HT1080 (cell line): Measurements from ENCODE around the gene OPA3. TPM values are rescaled to one million over a fixed set of nuclear protein-coding genes. Genes with fewer than 3 reads are reported as not detected.
"Not testable (repeated sequence)": the region's sequence is repeated elsewhere in the genome, so short reads cannot be mapped to it uniquely, and the experiment has no call there.

Experiments used
- DNase-seq: peaks from one replicate; pipeline ENCODE4 v3.0.0-alpha.2; 2015; ENCODE audit warnings: low read depth
- polyA plus RNA-seq, 2 experiments: library from polyadenylated mRNA; depleted of rRNA; stranded (reverse); fragments of >200 nt; gene quantifications; 2 replicates each; pipeline ENCODE4 v1.2.3, GENCODE V29; 2015
- total RNA-seq: library from RNA; depleted of rRNA; stranded (reverse); fragments of >200 nt; shearing (Covaris generic); gene quantifications from 2 replicates; pipeline ENCODE4 v1.2.3, GENCODE V29; 2014; rRNA removed

OPA3 gene
- total RNA-seq, result 12.4 and 14.3 TPM in 2 replicates
- 10.7 and 14.2 TPM in 2 replicates for polyA plus RNA-seq (2015; cell fraction: cytosol; rRNA removed)
- polyA plus RNA-seq (2015; cell fraction: nucleus; rRNA removed), result 8.8 and 10.3 TPM in 2 replicates

GRCh38 chr19:45584332-45585157 lies at the start of gene OPA3:
TSS of gene OPA3 (minus strand) at chr19:45584802. CDS start at chr19:45584764, 38 bp downstream.
- peak; percentile 99 for DNase-seq

GRCh38 chr19:45632468-45633196 lies 48.0 kb upstream of the OPA3 start:
- DNase-seq, result peak; percentile 74

- DNase-seq, result peak; percentile 96
Measured at GRCh38 chr19:45630463-45630862, 45.9 kb upstream of the OPA3 start.

- no peak for DNase-seq
Measured at GRCh38 chr19:45629704-45630103, 45.1 kb upstream of the OPA3 start.

- DNase-seq, result not testable (repeated sequence)
Measured at GRCh38 chr19:45628219-45628618, 43.6 kb upstream of the OPA3 start.

GRCh38 chr19:45623984-45624383 lies 39.4 kb upstream of the OPA3 start:
- DNase-seq, result no peak

GRCh38 chr19:45621976-45622503 lies 37.4 kb upstream of the OPA3 start:
- DNase-seq, result no peak

- no peak for DNase-seq
Measured at GRCh38 chr19:45621389-45621788, 36.8 kb upstream of the OPA3 start.

- DNase-seq, result no peak
Measured at GRCh38 chr19:45616704-45617017, 32.1 kb upstream of the OPA3 start.

- peak; percentile 78 for DNase-seq
Measured at GRCh38 chr19:45615795-45616703, 31.4 kb upstream of the OPA3 start.

GRCh38 chr19:45615056-45615455 lies 30.5 kb upstream of the OPA3 start:
- DNase-seq, result not testable (repeated sequence)

- DNase-seq, result peak; percentile 98
Measured at GRCh38 chr19:45613926-45614725, 29.5 kb upstream of the OPA3 start.

- DNase-seq, result no peak
Measured at GRCh38 chr19:45608948-45609347, 24.3 kb upstream of the OPA3 start.

- DNase-seq, result peak; percentile 74
Measured at GRCh38 chr19:45607071-45608029, 22.7 kb upstream of the OPA3 start.

GRCh38 chr19:45601524-45602374 lies 17.1 kb upstream of the OPA3 start, which contains the start of gene GPR4:
TSS of gene GPR4 (minus strand) at chr19:45602212. CDS start at chr19:45591866, 10,346 bp downstream.
- no peak for DNase-seq

- no peak for DNase-seq
Measured at GRCh38 chr19:45601115-45601514, 16.5 kb upstream of the OPA3 start.

- no peak for DNase-seq
Measured at GRCh38 chr19:45600340-45600885, 15.8 kb upstream of the OPA3 start.

- no peak for DNase-seq
Measured at GRCh38 chr19:45599286-45599685, 14.7 kb upstream of the OPA3 start.
